ENCODE measurements around the gene VKORC1L1. TPM values are rescaled to one million over a fixed set of nuclear protein-coding genes. Genes with fewer than 3 reads are reported as not detected.
"Not testable (repeated sequence)": the region's sequence is repeated elsewhere in the genome, so short reads cannot be mapped to it uniquely, and the experiment has no call there.

Gene VKORC1L1
- total RNA-seq, 1 experiment from 2014 or later = 29.4 TPM

DNA sequence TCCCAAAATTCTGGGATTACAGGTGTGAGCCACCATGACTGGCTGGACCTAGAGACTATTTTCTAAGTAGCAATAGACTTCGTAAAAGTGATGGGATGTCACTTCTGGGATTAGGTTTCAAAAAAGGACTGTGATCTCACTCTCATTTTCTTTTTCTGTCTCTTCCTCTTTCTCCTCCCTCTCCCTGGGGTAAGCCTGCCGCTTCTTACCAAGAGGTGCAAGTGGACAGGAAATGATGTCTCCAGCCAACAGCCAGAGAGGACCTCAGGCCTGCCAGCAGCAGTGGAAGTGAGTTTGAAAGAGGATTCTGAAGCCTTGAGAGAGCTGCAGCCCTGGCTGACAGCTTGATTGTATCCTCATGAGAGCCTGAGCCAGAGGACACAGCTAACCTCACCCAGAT lies 1.4 kb upstream of the VKORC1L1 start:
- not testable (repeated sequence) for H2BK15ac ChIP-seq (ENCODE audit: low read depth, low read length); H3K4ac ChIP-seq (ENCODE audit: low read depth, low read length); H2BK20ac ChIP-seq (ENCODE audit: low read depth, low read length, poor library complexity, severe bottlenecking); H3K79me2 ChIP-seq (ENCODE audit: insufficient read depth, low read length); H2AK5ac ChIP-seq (ENCODE audit: insufficient read length, low read length); H4K20me1 ChIP-seq (ENCODE audit: control insufficient read depth, insufficient read depth, insufficient read length); H3K23me2 ChIP-seq (ENCODE audit: insufficient read length, low read depth, low read length, poor library complexity, severe bottlenecking); H2BK120ac ChIP-seq (ENCODE audit: low read depth, low read length, poor library complexity, severe bottlenecking); H3K9ac ChIP-seq (ENCODE audit: extremely low read depth, insufficient read length, low read length); H2AFZ ChIP-seq (ENCODE audit: low read length); DNase-seq; H3K79me1 ChIP-seq (ENCODE audit: insufficient read depth, low read depth, low read length, poor library complexity, severe bottlenecking); H4K91ac ChIP-seq (ENCODE audit: insufficient read length, low read depth, low read length); H3K27ac ChIP-seq (ENCODE audit: insufficient read length, low read depth, low read length); H2BK12ac ChIP-seq (ENCODE audit: insufficient read length, low read depth, low read length); H3K36me3 Mint-ChIP-seq (ENCODE audit: insufficient read depth in 1 of 3, low read depth in 3 of 3); H3T11ph ChIP-seq (ENCODE audit: low read length); H3K56ac ChIP-seq (ENCODE audit: insufficient read length, low read depth, low read length); H3K14ac ChIP-seq (ENCODE audit: insufficient read depth, low read length); H3K27me3 ChIP-seq (ENCODE audit: insufficient read depth, low read length); H3K4me2 ChIP-seq (ENCODE audit: insufficient read depth, insufficient read length, low read length); H2BK5ac ChIP-seq (ENCODE audit: insufficient read length, low read length); H4K5ac ChIP-seq (ENCODE audit: insufficient read length, low read depth, low read length); H4K8ac ChIP-seq (replicated peaks; ENCODE audit: insufficient read length, low read depth, low read length); H3K9me3 ChIP-seq (ENCODE audit: control insufficient read depth, low read depth, low read length); H3K9me3 Mint-ChIP-seq; H3K27me3 Mint-ChIP-seq (ENCODE audit: low read depth); H3K27ac Mint-ChIP-seq; H3K23ac ChIP-seq (ENCODE audit: insufficient read length, low read depth, low read length); H3K4me1 ChIP-seq (ENCODE audit: insufficient read depth, low read length); H3K4me3 Mint-ChIP-seq; H3K18ac ChIP-seq (ENCODE audit: insufficient read length, low read depth, low read length)
- WGBS (ENCODE audit: extremely low coverage, insufficient read length, low lambda C conversion rate) = no CpG with 5 or more reads among the region's 2 CpGs
- peaks cover 9 to 12% of the 10 kb centered on the region in 2 experiments for H3K4me1 Mint-ChIP-seq

DNA sequence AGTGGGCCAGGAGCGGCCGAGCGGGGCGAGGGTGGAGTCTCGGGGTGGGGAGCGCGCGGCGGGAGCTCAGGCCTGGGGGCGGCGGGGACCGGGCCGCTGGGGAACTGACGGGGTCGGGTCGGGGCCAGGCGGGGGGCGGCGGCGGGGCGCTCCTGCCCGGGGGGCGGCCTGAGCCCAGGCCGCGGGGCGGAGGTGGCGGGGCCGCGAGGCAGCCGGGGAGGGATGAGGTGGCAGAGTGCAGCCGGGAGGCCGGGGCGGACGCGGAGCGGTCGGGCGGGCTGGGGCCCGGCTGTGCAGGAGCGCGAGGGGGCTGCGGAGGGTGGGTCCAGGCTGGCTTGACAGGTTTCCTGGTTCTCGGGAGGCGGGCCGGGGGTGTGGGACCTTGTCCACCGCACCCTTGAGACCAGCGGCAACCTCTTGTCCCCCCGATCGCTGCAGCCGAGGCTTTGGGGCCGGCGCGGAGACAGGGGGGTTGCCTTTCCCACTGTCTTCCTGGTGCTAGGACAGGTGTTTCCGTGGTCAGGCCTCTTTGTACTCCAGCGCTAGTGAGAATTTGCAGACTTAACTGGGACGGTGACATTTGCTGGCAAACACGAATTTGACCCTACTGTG lies 814 bp downstream of the VKORC1L1 start:
- not testable (repeated sequence) for H2BK12ac ChIP-seq (ENCODE audit: insufficient read length, low read depth, low read length); H2AFZ ChIP-seq (ENCODE audit: low read length); H3K79me1 ChIP-seq (ENCODE audit: insufficient read depth, low read depth, low read length, poor library complexity, severe bottlenecking); H3K4ac ChIP-seq (ENCODE audit: low read depth, low read length); DNase-seq; H3K79me2 ChIP-seq (ENCODE audit: insufficient read depth, low read length); H3T11ph ChIP-seq (ENCODE audit: low read length); H3K23me2 ChIP-seq (ENCODE audit: insufficient read length, low read depth, low read length, poor library complexity, severe bottlenecking); H2BK20ac ChIP-seq (ENCODE audit: low read depth, low read length, poor library complexity, severe bottlenecking); H2AK5ac ChIP-seq (ENCODE audit: insufficient read length, low read length); H4K91ac ChIP-seq (ENCODE audit: insufficient read length, low read depth, low read length); H4K8ac ChIP-seq (replicated peaks; ENCODE audit: insufficient read length, low read depth, low read length); H3K27me3 Mint-ChIP-seq (ENCODE audit: low read depth); H3K27ac ChIP-seq (ENCODE audit: insufficient read length, low read depth, low read length); H2BK120ac ChIP-seq (ENCODE audit: low read depth, low read length, poor library complexity, severe bottlenecking); H2BK5ac ChIP-seq (ENCODE audit: insufficient read length, low read length); H3K23ac ChIP-seq (ENCODE audit: insufficient read length, low read depth, low read length); H3K9me3 Mint-ChIP-seq; H4K20me1 ChIP-seq (ENCODE audit: control insufficient read depth, insufficient read depth, insufficient read length); H3K4me1 ChIP-seq (ENCODE audit: insufficient read depth, low read length); H4K5ac ChIP-seq (ENCODE audit: insufficient read length, low read depth, low read length); H3K36me3 Mint-ChIP-seq (ENCODE audit: insufficient read depth in 1 of 3, low read depth in 3 of 3); H2BK15ac ChIP-seq (ENCODE audit: low read depth, low read length); H3K9me3 ChIP-seq (ENCODE audit: control insufficient read depth, low read depth, low read length); H3K27me3 ChIP-seq (ENCODE audit: insufficient read depth, low read length); H3K56ac ChIP-seq (ENCODE audit: insufficient read length, low read depth, low read length)
- H3K4me3 Mint-ChIP-seq = peak overlapping the region; percentile 83 to 92
- H3K27ac Mint-ChIP-seq = peak overlapping the region in 2 of 3 experiments; percentile 88 to 91; a peak in 4 of 7 replicates
- H3K4me1 Mint-ChIP-seq = peaks cover 9 to 12% of the 10 kb centered on the region in 2 experiments
- peak overlapping the region; percentile 68 for H3K9ac ChIP-seq (ENCODE audit: extremely low read depth, insufficient read length, low read length)
- peak overlapping the region; percentile 78 for H3K18ac ChIP-seq (ENCODE audit: insufficient read length, low read depth, low read length)
- H3K14ac ChIP-seq (ENCODE audit: insufficient read depth, low read length) = peak overlapping the region; percentile 90
- peak overlapping the region; percentile 97 for H3K4me2 ChIP-seq (ENCODE audit: insufficient read depth, insufficient read length, low read length)
- WGBS (ENCODE audit: extremely low coverage, insufficient read length, low lambda C conversion rate) = no CpG with 5 or more reads among the region's 57 CpGs

Data from H9 (cell line).